Ishikawa (cell line): Measurements from ENCODE around the gene JOSD2.

Experiments
- EGR1 ChIP-seq: IDR thresholded peaks from 2 replicates; pipeline ENCODE4 v1.6.1; 2012
- EP300 ChIP-seq: IDR thresholded peaks from 2 replicates; pipeline ENCODE4 v1.6.1; 2012; ENCODE audit warnings: borderline replicate concordance
- FOXM1 ChIP-seq: IDR thresholded peaks from 2 replicates; pipeline ENCODE4 v1.6.1; 2012; ENCODE audit warnings: low read depth, borderline replicate concordance
- MAX ChIP-seq: IDR thresholded peaks from 2 replicates; pipeline ENCODE4 v1.6.1; 2012
- RAD21 ChIP-seq: IDR thresholded peaks from 2 replicates; pipeline ENCODE4 v1.6.1; 2012; ENCODE audit warnings: low read depth
- REST ChIP-seq: IDR thresholded peaks from 2 replicates; pipeline ENCODE4 v1.6.1; 2012; ENCODE audit warnings: low read depth, mild to moderate bottlenecking
- TAF1 ChIP-seq: IDR thresholded peaks from 2 replicates; pipeline ENCODE4 v1.6.1; 2012; ENCODE audit warnings: low read depth, mild to moderate bottlenecking
- TCF12 ChIP-seq: IDR thresholded peaks from 2 replicates; pipeline ENCODE4 v1.6.1; 2012; ENCODE audit warnings: low read depth
- YY1 ChIP-seq: IDR thresholded peaks from 2 replicates; pipeline ENCODE4 v1.6.1; 2012; ENCODE audit warnings: low read depth
- ZBTB7A ChIP-seq: IDR thresholded peaks from 2 replicates; pipeline ENCODE4 v1.6.1; 2012; ENCODE audit warnings: low read depth

GRCh38 chr19:50475101-50475568 lies 35.9 kb downstream of the JOSD2 start:
- no peak for TF ChIP-seq FOXM1
- TF ChIP-seq REST: no peak
- TF ChIP-seq TAF1: no peak
- no peak for TF ChIP-seq EGR1
- TF ChIP-seq TCF12: no peak
- no peak for TF ChIP-seq RAD21
- no peak for TF ChIP-seq YY1
- TF ChIP-seq ZBTB7A: no peak
- TF ChIP-seq EP300: no peak
- TF ChIP-seq MAX: no peak
